HepG2 (cell line): Measurements from ENCODE around the gene TTBK1. TPM values are rescaled to one million over a fixed set of nuclear protein-coding genes. Genes with fewer than 3 reads are reported as not detected.

Experiments
- ADNP ChIP-seq: sonication (generic); formaldehyde crosslinking; IDR thresholded peaks from 2 replicates; pipeline ENCODE4 v1.4.0; 2020; ENCODE audit warnings: missing genetic modification reagents
- CBX2 ChIP-seq, 2 experiments: fragments of 200-600 bp in 1 of 2; sonication (generic); formaldehyde crosslinking in 1 of 2; IDR thresholded peaks; 2 replicates each; pipeline versions ENCODE4 v1.7.0 to v1.8.1; 2018 to 2022; ENCODE audit warnings: low read depth in 2 of 2, low read length in 1 of 2, mild to moderate bottlenecking in 1 of 2, missing genetic modification reagents in 1 of 2
- FOXA1 ChIP-seq, 2 experiments: fragments of 450-650 bp in 1 of 2; sonication (generic) in 1 of 2; formaldehyde crosslinking in 1 of 2; IDR thresholded peaks; 2 replicates each; pipeline versions ENCODE4 v1.4.0 to v1.6.1; 2016 to 2020; ENCODE audit warnings: missing genetic modification reagents in 1 of 2
- HES4 ChIP-seq: sonication (generic); formaldehyde crosslinking; IDR thresholded peaks from 2 replicates; pipeline ENCODE4 v1.9.0; 2021; ENCODE audit warnings: mild to moderate bottlenecking, missing genetic modification reagents, borderline replicate concordance
- HIC2 ChIP-seq: sonication (generic); formaldehyde crosslinking; IDR thresholded peaks from 2 replicates; pipeline ENCODE4 v1.9.0; 2022; ENCODE audit warnings: low read depth, missing genetic modification reagents
- JUND ChIP-seq: sonication (generic); formaldehyde crosslinking; IDR thresholded peaks from 2 replicates; pipeline ENCODE4 v1.8.0; 2022; ENCODE audit warnings: mild to moderate bottlenecking, missing genetic modification reagents
- KLF16 ChIP-seq, 2 experiments: sonication (generic) in 1 of 2; formaldehyde crosslinking in 1 of 2; IDR thresholded peaks; 2 replicates each; pipeline versions ENCODE4 v1.6.1 to v1.8.0; 2016 to 2023; ENCODE audit warnings: missing genetic modification reagents in 2 of 2, missing compliant biosample characterization in 1 of 2
- MED1 ChIP-seq: sonication (generic); formaldehyde crosslinking; IDR thresholded peaks from 2 replicates; pipeline ENCODE4 v1.4.0; 2020; ENCODE audit warnings: missing genetic modification reagents
- MTF1 ChIP-seq: sonication (generic); formaldehyde crosslinking; IDR thresholded peaks from 2 replicates; pipeline ENCODE4 v1.5.0; 2020; ENCODE audit warnings: missing genetic modification reagents
- REXO4 ChIP-seq: sonication (generic); formaldehyde crosslinking; IDR thresholded peaks from 2 replicates; pipeline ENCODE4 v1.8.0; 2022; ENCODE audit warnings: missing genetic modification reagents, mild to moderate bottlenecking, borderline replicate concordance
- RNF219 ChIP-seq: sonication (generic); formaldehyde crosslinking; IDR thresholded peaks from 2 replicates; pipeline ENCODE4 v1.5.0; 2020; ENCODE audit warnings: mild to moderate bottlenecking, missing genetic modification reagents
- TBL1XR1 ChIP-seq: fragments of 150-350 bp; IDR thresholded peaks from 2 replicates; pipeline ENCODE4 v1.6.1; 2014; ENCODE audit warnings: borderline replicate concordance, low read length; ENCODE audit not compliant: partially characterized antibody
- TFAP4 ChIP-seq: sonication (generic); IDR thresholded peaks from 2 replicates; pipeline ENCODE4 v1.6.1; 2016; ENCODE audit warnings: low read depth, borderline replicate concordance
- XRCC5 ChIP-seq: fragments of 200-400 bp; formaldehyde crosslinking; optimal IDR thresholded peaks from 2 replicates; pipeline ENCODE3; 2017; ENCODE audit warnings: mild to moderate bottlenecking, low read length
- ZBTB1 ChIP-seq: sonication (generic); formaldehyde crosslinking; IDR thresholded peaks from 2 replicates; pipeline ENCODE4 v1.4.0; 2020; ENCODE audit warnings: missing genetic modification reagents, borderline replicate concordance
- ZFX ChIP-seq: sonication (generic); formaldehyde crosslinking; IDR thresholded peaks from 2 replicates; pipeline ENCODE4 v1.4.0; 2020; ENCODE audit warnings: mild to moderate bottlenecking, low read depth, missing genetic modification reagents, moderate library complexity
- ZNF296 ChIP-seq: sonication (generic); formaldehyde crosslinking; conservative IDR thresholded peaks from 2 replicates; pipeline ENCODE4 v1.5.0; 2020; ENCODE audit warnings: mild to moderate bottlenecking, missing genetic modification reagents
- ZNF432 ChIP-seq: sonication (generic); formaldehyde crosslinking; IDR thresholded peaks from 2 replicates; pipeline ENCODE4 v1.5.0; 2020; ENCODE audit warnings: missing genetic modification reagents, mild to moderate bottlenecking, borderline replicate concordance
- ZNF446 ChIP-seq: sonication (generic); formaldehyde crosslinking; IDR thresholded peaks from 2 replicates; pipeline ENCODE4 v1.5.0; 2020; ENCODE audit warnings: mild to moderate bottlenecking, missing genetic modification reagents
- ZNF512 ChIP-seq: sonication (generic); formaldehyde crosslinking; IDR thresholded peaks from 2 replicates; pipeline ENCODE4 v1.4.0; 2020; ENCODE audit warnings: mild to moderate bottlenecking, missing genetic modification reagents
- ZNF674 ChIP-seq: sonication (generic); formaldehyde crosslinking; IDR thresholded peaks from 2 replicates; pipeline ENCODE4 v1.5.0; 2020; ENCODE audit warnings: low read depth, mild to moderate bottlenecking, missing genetic modification reagents
- polyA plus RNA-seq, 8 experiments: library from polyadenylated mRNA; depleted of rRNA in 3 of 8; stranded (reverse) in 7 of 8; unstranded in 1 of 8; fragments of >200 nt; fragmentation: Illumina TruSeq in 4 of 8; extraction: Trizol in 4 of 8; gene quantifications; 2 replicates each; pipeline versions ENCODE4 v1.2.1 to v1.2.3, GENCODE V29; 2011 to 2016; ENCODE audit warnings: low read depth in 4 of 8, missing spikeins in 1 of 8, mixed read lengths in 1 of 8; ENCODE audit not compliant: insufficient read depth in 1 of 8
- total RNA-seq, 5 experiments: library from RNA; depleted of rRNA; stranded (reverse); fragments of >200 nt; fragmentation: Illumina TruSeq; extraction: Trizol; gene quantifications; 2 replicates each; pipeline ENCODE4 v1.2.3, GENCODE V29; 2016; ENCODE audit warnings: low read depth in 1 of 5

TTBK1 gene
- total and polyA plus RNA-seq, 2 of the 13 experiments (the other 11 are each of a cell fraction or from before 2014, with no cell fraction given): 0.24 to 0.33 TPM

GRCh38 chr6:43308101-43308989 lies 65.1 kb downstream of the TTBK1 start, which contains the start of gene CRIP3 (continued):
- TF ChIP-seq ZNF512 (CRISPR knock-in tag) (no peak), HES4 (CRISPR knock-in tag) (no peak), ZNF296 (CRISPR knock-in tag) (no peak; the same call in 1 of the 2 replicates), ZFX (CRISPR knock-in tag) (no peak), ZNF446 (no peak), TFAP4 (peak; percentile 15; the same call in 1 of the 2 replicates), REXO4 (CRISPR knock-in tag) (no peak), MED1 (CRISPR knock-in tag) (no peak), TBL1XR1 (no peak), HIC2 (CRISPR knock-in tag) (peak; percentile 90), FOXA1 (IDR thresholded peaks at IDR 0.05) (no peak), FOXA1 (CRISPR knock-in tag; IDR thresholded peaks at IDR 0.05) (peak; percentile 38; the same call in 1 of the 2 replicates), KLF16 (CRISPR knock-in tag; IDR thresholded peaks at IDR 0.05) (peak in 1 of 2 experiments; percentile 77; a peak in 1 of 4 replicates), ADNP (CRISPR knock-in tag) (peak; percentile 23; the same call in 1 of the 2 replicates), ZBTB1 (CRISPR knock-in tag) (no peak), ZNF432 (CRISPR knock-in tag) (peak; percentile 13; the same call in 1 of the 2 replicates), XRCC5 (peak; percentile 74), ZNF674 (no peak), RNF219 (no peak), MTF1 (CRISPR knock-in tag) (no peak), CBX2 (IDR thresholded peaks at IDR 0.05; ENCODE audit: low read depth, low read length) (no peak), CBX2 (CRISPR knock-in tag; IDR thresholded peaks at IDR 0.05; ENCODE audit: low read depth) (no peak), JUND (CRISPR knock-in tag) (no peak)
